RWPE1 (cell line): ENCODE data around the gene IFT57.
A peak's percentile ranks its signal among the peaks of the same experiment; 100 is the strongest.
"Not testable (repeated sequence)": the region's sequence is repeated elsewhere in the genome, so short reads cannot be mapped to it uniquely, and the experiment has no call there.

Experiments used
- CTCF ChIA-PET: fragments of 350-600 bp; sonication (Branson Sonifier 250); formaldehyde crosslinking; extraction: SDS; loops from one replicate; lab custom pipeline; 2021; lab: Yijun Ruan, JAX
- POLR2A ChIA-PET: fragments of 400-600 bp; formaldehyde crosslinking; extraction: SDS; loops from one replicate; lab custom pipeline; 2020; ENCODE audit warnings: antibody characterized with exemption; ENCODE audit not compliant: low non-redundant PET; lab: Yijun Ruan, JAX
- DNase-seq: peaks from one replicate; pipeline ENCODE4 v3.0.0; 2012; ENCODE audit warnings: low spot score
- H3K27ac ChIP-seq: fragments of 450-650 bp; 2 replicates; pipeline ENCODE4 v1.5.1; 2017
- CTCF ChIP-seq: fragments of 450-650 bp; conservative IDR thresholded peaks from 2 replicates; pipeline ENCODE4 v1.5.1; 2017; ENCODE audit warnings: low read depth, mild to moderate bottlenecking

IFT57 gene, protein sequence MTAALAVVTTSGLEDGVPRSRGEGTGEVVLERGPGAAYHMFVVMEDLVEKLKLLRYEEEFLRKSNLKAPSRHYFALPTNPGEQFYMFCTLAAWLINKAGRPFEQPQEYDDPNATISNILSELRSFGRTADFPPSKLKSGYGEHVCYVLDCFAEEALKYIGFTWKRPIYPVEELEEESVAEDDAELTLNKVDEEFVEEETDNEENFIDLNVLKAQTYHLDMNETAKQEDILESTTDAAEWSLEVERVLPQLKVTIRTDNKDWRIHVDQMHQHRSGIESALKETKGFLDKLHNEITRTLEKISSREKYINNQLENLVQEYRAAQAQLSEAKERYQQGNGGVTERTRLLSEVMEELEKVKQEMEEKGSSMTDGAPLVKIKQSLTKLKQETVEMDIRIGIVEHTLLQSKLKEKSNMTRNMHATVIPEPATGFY

GRCh38 chr3:108221911-108222852 lies at the start of gene IFT57:
Gene IFT57 (minus strand): TSS chr3:108222424. CDS start chr3:108222322, 102 bp downstream.
- no peak for TF ChIP-seq CTCF
- peak within 1 kb of the TSS; percentile 63 for H3K27ac ChIP-seq
- peak; percentile 99 for DNase-seq
- ChIA-PET CTCF (interaction anchor here (0.7 kb wide), 1 partner anchor 191 kb away, joined by 3 read pairs; no protein-coding TSS in a partner anchor), POLR2A (no interaction called here)

GRCh38 chr3:108271626-108272025 lies 49.4 kb upstream of the IFT57 start:
- ChIA-PET CTCF (no interaction called here), POLR2A (no interaction called here)
- no peak for TF ChIP-seq CTCF

GRCh38 chr3:108268235-108268634 lies 46.0 kb upstream of the IFT57 start:
- CTCF ChIA-PET, H3K27ac ChIP-seq, POLR2A ChIA-PET, DNase-seq: not testable (repeated sequence)

More at GRCh38 chr3:108271626-108272025, 49.4 kb upstream of the IFT57 start:
- no peak for DNase-seq
- H3K27ac ChIP-seq = no peak overlapping the region

- H3K27ac ChIP-seq, DNase-seq, CTCF ChIA-PET, POLR2A ChIA-PET: not testable (repeated sequence)
Observed at GRCh38 chr3:108264534-108265298, 42.5 kb upstream of the IFT57 start.

GRCh38 chr3:108255131-108255530 lies 32.9 kb upstream of the IFT57 start:
- no peak overlapping the region for H3K27ac ChIP-seq
- CTCF ChIA-PET = no interaction called here
- DNase-seq = no peak
- TF ChIP-seq CTCF = no peak
- POLR2A ChIA-PET = no interaction called here

DNA sequence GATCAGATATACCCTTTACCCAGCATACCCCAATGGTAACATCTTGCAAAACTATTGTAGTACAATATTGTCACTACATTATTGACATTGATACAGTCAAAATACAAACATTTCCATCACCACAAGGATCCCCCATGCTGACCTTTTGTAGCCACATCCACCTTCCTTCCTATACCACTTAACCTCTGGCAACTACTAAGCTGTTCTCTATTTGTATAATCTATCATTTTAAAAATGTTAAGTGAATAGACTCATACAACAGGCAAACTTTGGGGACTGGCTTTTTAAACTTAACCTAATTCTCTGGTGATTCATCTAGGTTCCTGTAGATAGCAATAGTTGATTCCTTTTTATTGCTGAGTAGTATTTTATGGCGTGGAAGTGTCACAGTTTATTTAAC lies 29.6 kb upstream of the IFT57 start:
- CTCF ChIA-PET = interaction anchor here (0.6 kb wide), 1 partner anchor 591 kb away, joined by 4 read pairs; no protein-coding TSS in a partner anchor
- H3K27ac ChIP-seq = no peak overlapping the region
- DNase-seq = no peak
- no peak for TF ChIP-seq CTCF
- POLR2A ChIA-PET = no interaction called here

- ChIA-PET POLR2A (no interaction called here), CTCF (no interaction called here)
- DNase-seq = no peak
- no peak overlapping the region for H3K27ac ChIP-seq
- TF ChIP-seq CTCF = no peak
Observed at GRCh38 chr3:108251265-108251664, 29.0 kb upstream of the IFT57 start.
